PFSK-1 (cell line): Measurements from ENCODE around the gene DAPK1.

Experiments used
- POLR2AphosphoS5 ChIP-seq: IDR thresholded peaks from 2 replicates; pipeline ENCODE4 v1.6.1; 2012; ENCODE audit warnings: low read depth, mild to moderate bottlenecking, control low read depth, low read length, moderate library complexity
- TF ChIP-seq, protein P1 (sequence below), 2 experiments: IDR thresholded peaks; 2 replicates each; pipeline versions ENCODE4 v1.6.1 to v1.8.0; 2011 to 2012; ENCODE audit warnings: low read depth in 2 of 2, low read length in 2 of 2, control low read depth in 1 of 2, inconsistent platforms in 1 of 2, mild to moderate bottlenecking in 1 of 2, moderate library complexity in 1 of 2; ENCODE audit not compliant: insufficient read depth in 1 of 2

DNA sequence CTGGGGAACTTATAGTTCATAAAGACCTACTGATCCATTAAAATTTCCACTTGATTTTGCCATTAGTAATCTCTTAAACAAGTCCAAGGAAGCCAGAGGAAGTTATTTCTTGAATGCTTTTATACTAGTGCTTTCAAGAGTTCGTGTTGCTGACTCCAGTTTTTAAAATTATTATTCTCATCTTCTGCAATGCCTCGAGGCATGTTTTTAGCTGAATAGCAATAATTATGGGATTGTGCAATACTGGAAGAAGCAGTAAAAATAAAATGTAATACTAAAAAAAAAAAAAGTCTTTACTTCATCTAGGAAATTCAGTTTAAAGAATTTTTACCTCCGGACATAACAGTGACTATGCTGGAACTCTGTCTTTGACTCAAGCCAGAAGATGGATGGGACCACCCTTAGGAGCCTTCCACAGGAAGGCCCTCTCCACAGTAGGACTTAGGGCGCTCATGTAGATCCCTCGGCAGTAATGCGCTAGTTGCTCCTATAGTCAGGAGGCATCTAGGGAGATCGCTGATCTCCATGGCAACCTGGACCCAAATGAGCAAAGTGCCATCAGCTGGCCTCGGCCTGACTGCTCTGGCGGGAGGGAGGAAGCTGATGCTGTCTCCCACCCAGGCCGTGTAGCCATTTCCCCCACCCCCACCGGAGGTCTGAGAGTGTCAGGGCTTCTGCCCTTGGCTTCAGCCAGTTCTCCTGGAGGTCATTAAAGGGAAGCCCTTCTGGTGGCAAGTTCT lies 56.7 kb downstream of the DAPK1 start:
- TF ChIP-seq, protein P1, sequence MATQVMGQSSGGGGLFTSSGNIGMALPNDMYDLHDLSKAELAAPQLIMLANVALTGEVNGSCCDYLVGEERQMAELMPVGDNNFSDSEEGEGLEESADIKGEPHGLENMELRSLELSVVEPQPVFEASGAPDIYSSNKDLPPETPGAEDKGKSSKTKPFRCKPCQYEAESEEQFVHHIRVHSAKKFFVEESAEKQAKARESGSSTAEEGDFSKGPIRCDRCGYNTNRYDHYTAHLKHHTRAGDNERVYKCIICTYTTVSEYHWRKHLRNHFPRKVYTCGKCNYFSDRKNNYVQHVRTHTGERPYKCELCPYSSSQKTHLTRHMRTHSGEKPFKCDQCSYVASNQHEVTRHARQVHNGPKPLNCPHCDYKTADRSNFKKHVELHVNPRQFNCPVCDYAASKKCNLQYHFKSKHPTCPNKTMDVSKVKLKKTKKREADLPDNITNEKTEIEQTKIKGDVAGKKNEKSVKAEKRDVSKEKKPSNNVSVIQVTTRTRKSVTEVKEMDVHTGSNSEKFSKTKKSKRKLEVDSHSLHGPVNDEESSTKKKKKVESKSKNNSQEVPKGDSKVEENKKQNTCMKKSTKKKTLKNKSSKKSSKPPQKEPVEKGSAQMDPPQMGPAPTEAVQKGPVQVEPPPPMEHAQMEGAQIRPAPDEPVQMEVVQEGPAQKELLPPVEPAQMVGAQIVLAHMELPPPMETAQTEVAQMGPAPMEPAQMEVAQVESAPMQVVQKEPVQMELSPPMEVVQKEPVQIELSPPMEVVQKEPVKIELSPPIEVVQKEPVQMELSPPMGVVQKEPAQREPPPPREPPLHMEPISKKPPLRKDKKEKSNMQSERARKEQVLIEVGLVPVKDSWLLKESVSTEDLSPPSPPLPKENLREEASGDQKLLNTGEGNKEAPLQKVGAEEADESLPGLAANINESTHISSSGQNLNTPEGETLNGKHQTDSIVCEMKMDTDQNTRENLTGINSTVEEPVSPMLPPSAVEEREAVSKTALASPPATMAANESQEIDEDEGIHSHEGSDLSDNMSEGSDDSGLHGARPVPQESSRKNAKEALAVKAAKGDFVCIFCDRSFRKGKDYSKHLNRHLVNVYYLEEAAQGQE (IDR thresholded peaks at IDR 0.05; ENCODE audit: insufficient read depth in 1 of 2, low read depth in 2 of 2, low read length in 2 of 2): no peak
- no peak for TF ChIP-seq POLR2AphosphoS5
